T-cell (primary cell): ENCODE data around the gene WASF1. TPM values are rescaled to one million over a fixed set of nuclear protein-coding genes. Genes with fewer than 3 reads are reported as not detected.

Experiments used
- ATAC-seq, 4 experiments: fragments of 200-7000 bp in 3 of 4; fragments of 150-1000 bp in 1 of 4; cut with Tn5 transposase; replicated peaks in 1 of 4; 1 replicate in 3 of 4; 2 replicates in 1 of 4; pipeline ENCODE4 v1.10.0; 2021; ENCODE audit warnings: moderate library complexity in 3 of 4, mild to moderate bottlenecking in 2 of 4, moderate number of reproducible peaks in 1 of 4
- CTCF ChIA-PET, 2 donors: fragments of 300-600 bp; sonication (Branson Sonifier 250); formaldehyde crosslinking; loops; one replicate each; lab custom pipeline; 2022; ENCODE audit warnings: antibody characterized with exemption in 2 of 2; lab: Charles Lee
- POLR2A ChIA-PET, 2 donors: fragments of 300-600 bp; sonication (Branson Sonifier 250); formaldehyde crosslinking; loops; one replicate each; lab custom pipeline; 2022; ENCODE audit warnings: antibody characterized with exemption in 2 of 2; lab: Charles Lee
- DNase-seq, 35 experiments: peaks; one replicate each; pipeline versions ENCODE4 v3.0.0 to v3.0.0-alpha.2; 2013 to 2023
- H3K27ac ChIP-seq: one replicate; pipeline ENCODE4 v1.5.1; 2013; ENCODE audit warnings: low read length
- H3K27me3 ChIP-seq, 2 experiments: replicated peaks in 1 of 2; 1 replicate in 1 of 2; 2 replicates in 1 of 2; pipeline versions ENCODE4 v1.6.1 to v1.7.0; 2013; ENCODE audit warnings: low read length in 1 of 2, mixed read lengths in 1 of 2; ENCODE audit not compliant: control insufficient read depth in 2 of 2, insufficient read depth in 2 of 2; ENCODE audit errors: extremely low read depth in 1 of 2
- H3K36me3 ChIP-seq, 2 donors: 1 replicate in 1 of 2; 2 replicates in 1 of 2; pipeline versions ENCODE4 v1.6.1 to v1.7.0; 2013; ENCODE audit warnings: low read length in 1 of 2; ENCODE audit not compliant: control insufficient read depth in 2 of 2, insufficient read depth in 1 of 2; ENCODE audit errors: extremely low read depth in 1 of 2
- H3K4me1 ChIP-seq, 2 experiments: 1 replicate in 1 of 2; 2 replicates in 1 of 2; pipeline versions ENCODE4 v1.6.1 to v1.7.0; 2013; ENCODE audit warnings: low read length in 2 of 2, mixed read lengths in 1 of 2; ENCODE audit not compliant: insufficient read depth in 2 of 2, control insufficient read depth in 1 of 2; ENCODE audit errors: extremely low read depth in 1 of 2
- H3K4me3 ChIP-seq, 2 donors: 1 replicate in 1 of 2; 2 replicates in 1 of 2; pipeline versions ENCODE4 v1.5.1 to v1.7.0; 2013; ENCODE audit warnings: mild to moderate bottlenecking in 2 of 2, low read length in 1 of 2, moderate library complexity in 1 of 2; ENCODE audit not compliant: control insufficient read depth in 1 of 2; ENCODE audit errors: extremely low read depth in 1 of 2
- H3K9me3 ChIP-seq: 2 replicates; pipeline ENCODE4 v1.7.0; 2013
- H3K27ac Mint-ChIP-seq, 2 donors: one replicate each; pipeline ENCODE4 v1.8.0; 2020 to 2021; ENCODE audit warnings: mild to moderate bottlenecking in 2 of 2, mixed read lengths in 2 of 2
- H3K27me3 Mint-ChIP-seq, 2 donors: one replicate each; pipeline ENCODE4 v1.8.0; 2021 to 2022; ENCODE audit warnings: mixed read lengths in 2 of 2
- H3K36me3 Mint-ChIP-seq: one replicate; pipeline ENCODE4 v1.8.0; 2021; ENCODE audit warnings: mixed read lengths
- H3K4me1 Mint-ChIP-seq, 3 donors: one replicate each; pipeline ENCODE4 v1.8.0; 2020 to 2022; ENCODE audit warnings: mixed read lengths in 3 of 3, mild to moderate bottlenecking in 1 of 3
- H3K4me3 Mint-ChIP-seq, 3 donors: one replicate each; pipeline ENCODE4 v1.8.0; 2020 to 2022; ENCODE audit warnings: mild to moderate bottlenecking in 3 of 3, mixed read lengths in 3 of 3, moderate library complexity in 3 of 3
- H3K9me3 Mint-ChIP-seq, 3 donors: one replicate each; pipeline ENCODE4 v1.8.0; 2020 to 2022; ENCODE audit warnings: mixed read lengths in 3 of 3
- WGBS: methylation state at CpG from one replicate; pipeline ENCODE4 v1.1.5; 2013; ENCODE audit warnings: missing lambda C conversion rate; ENCODE audit not compliant: insufficient coverage; 5-methylcytosine and 5-hydroxymethylcytosine counted together
- total RNA-seq, 35 experiments: library from RNA in 6 of 35; stranded (reverse) in 6 of 35; fragments of 120-200 nt in 1 of 35; gene quantifications; one replicate each; pipeline versions ENCODE4 v1.2.1 to v1.2.4 and lab custom pipeline; 2013 to 2026

Gene WASF1
- total RNA-seq, 5 donors from 2014 or later (not counting 1 experiment from before 2014, with no cell fraction given), result 0.23 to 1.2 (median 1.0) TPM

DNA sequence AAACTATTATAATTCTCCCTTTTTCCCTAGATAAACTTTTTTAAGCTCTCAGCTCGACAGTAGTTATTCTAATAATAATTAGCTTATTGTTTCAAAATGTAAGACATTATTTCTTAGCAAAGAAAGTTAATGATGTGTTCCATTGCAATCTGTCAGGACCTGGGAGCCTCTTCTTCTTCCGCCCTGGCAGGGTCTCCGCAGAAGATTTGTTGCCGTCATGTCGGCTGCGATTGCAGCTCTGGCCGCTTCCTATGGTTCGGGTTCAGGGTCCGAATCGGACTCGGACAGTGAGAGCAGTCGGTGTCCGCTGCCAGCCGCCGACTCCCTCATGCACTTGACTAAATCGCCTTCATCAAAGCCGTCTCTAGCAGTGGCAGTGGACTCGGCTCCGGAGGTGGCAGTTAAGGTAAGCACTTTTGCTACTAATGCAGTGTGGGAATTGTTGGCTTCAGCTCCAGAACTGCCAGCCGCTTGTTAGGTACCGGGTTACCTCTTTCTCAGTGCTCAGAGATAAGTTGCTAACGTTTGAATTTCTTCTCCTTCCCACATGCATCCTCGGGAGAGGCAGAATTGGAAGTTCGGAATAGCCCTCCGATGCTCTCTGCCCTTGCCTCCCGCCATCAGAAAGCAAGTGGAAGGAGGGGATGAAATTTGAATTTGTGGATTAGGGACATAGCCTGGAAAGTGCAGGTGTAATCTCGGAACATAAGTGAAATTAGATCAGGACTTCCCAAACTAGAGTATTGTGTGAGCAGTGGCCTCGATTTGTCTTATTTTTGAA, 948 bp upstream of the WASF1 start, which contains the start of gene CDC40:
Gene CDC40 (plus strand): TSS at position 200 of the 781 bp plus-strand sequence. CDS start 18 bp downstream, at position 218.
- H3K4me1 ChIP-seq, result peaks cover 23 to 34% of the 10 kb centered on the region in 2 experiments
- CTCF ChIA-PET, result interaction anchor here (0.7 to 1.7 kb wide), 5 partner anchors 8 to 1087 kb away, joined by 3 to 13 read pairs (median 3); no protein-coding TSS in a partner anchor
- peak within 1 kb of the TSS; percentile 86 to 88 for H3K4me3 ChIP-seq
- DNase-seq (peak in 32 of 35 experiments; percentile 16 to 68 (median 46)), ATAC-seq (peak; percentile 56 to 67 (median 58))
- Mint-ChIP-seq H3K36me3 (peaks cover 4% of the 10 kb centered on the region), H3K27ac (no peak within 1 kb of the TSS), H3K4me3 (no peak within 1 kb of the TSS), H3K4me1 (peaks cover 6 to 9% (median 8%) of the 10 kb centered on the region in 3 donors), H3K9me3 (no peaks in the 10 kb centered on the region), H3K27me3 (peaks cover 0 to 5% of the 10 kb centered on the region in 2 donors)
- peak within 1 kb of the TSS; percentile 79 for H3K27ac ChIP-seq
- H3K27me3 ChIP-seq, result no peaks in the 10 kb centered on the region
- peaks cover 0 to 4% of the 10 kb centered on the region in 2 donors for H3K36me3 ChIP-seq
- H3K9me3 ChIP-seq, result no peaks in the 10 kb centered on the region
- POLR2A ChIA-PET, result interaction anchor here (0.5 to 1.2 kb wide), 4 partner anchors 40 to 1083 kb away, joined by 3 to 10 read pairs (median 4); partner anchors contain the start of gene CDK19 (in 1 of the 2)
- WGBS, result 1% methylated on average over 14 of the region's 28 CpGs

DNA sequence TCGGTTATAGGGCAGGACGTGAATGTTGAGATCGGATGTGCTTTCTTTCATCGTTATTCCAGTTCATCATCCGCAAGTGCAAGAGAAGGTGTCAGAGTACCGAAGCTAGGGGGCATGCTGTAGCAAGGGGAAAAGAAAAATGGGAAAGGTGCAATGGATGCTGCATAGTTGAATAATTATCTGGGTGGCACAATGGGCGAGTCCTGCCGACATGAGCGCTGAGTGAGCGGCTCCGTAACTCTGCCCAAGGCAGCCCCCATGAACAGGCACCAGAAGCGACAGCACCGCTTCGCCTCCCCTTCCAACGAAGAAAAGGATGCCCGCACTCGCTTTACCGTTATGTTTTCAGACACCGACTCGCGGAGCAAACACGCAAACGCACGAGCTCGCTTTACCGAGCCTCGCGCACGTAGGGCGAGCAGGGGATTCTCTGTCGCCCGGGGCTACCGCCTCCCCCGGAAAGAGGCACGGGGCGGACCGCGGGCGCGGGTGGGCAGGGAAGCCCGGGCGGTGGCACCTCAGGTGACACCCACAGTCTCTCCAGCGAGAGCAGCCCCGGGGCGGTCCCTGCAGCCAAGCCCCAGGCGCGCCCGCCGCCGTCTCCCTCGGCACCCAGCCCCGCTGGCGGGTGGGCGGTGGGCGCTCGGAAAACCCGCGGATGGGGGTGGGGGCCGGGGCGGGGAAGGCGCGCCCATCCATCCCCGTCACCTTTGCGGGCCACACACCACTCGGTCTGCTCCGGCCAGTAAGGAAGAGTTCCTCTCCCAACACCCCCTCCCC, 654 bp downstream of the WASF1 start:
- DNase-seq (peak; percentile 14 to 81 (median 55)), ATAC-seq (peak; percentile 45 to 69 (median 56))
- peak overlapping the region; percentile 29 to 42 for H3K27ac Mint-ChIP-seq
- POLR2A ChIA-PET, result no interaction called here
- H3K36me3 Mint-ChIP-seq, result no peaks in the 10 kb centered on the region
- CTCF ChIA-PET, result interaction anchor here (0.7 to 1.5 kb wide), 4 partner anchors 210 to 794 kb away, joined by 3 to 4 read pairs (median 3); no protein-coding TSS in a partner anchor
- H3K4me1 Mint-ChIP-seq, result peaks cover 5 to 8% (median 7%) of the 10 kb centered on the region in 3 donors
- peaks cover 0 to 4% of the 10 kb centered on the region in 2 donors for H3K36me3 ChIP-seq
- H3K27ac ChIP-seq, result no peak overlapping the region
- WGBS, result under 1% methylated on average over 66 of the region's 66 CpGs
- H3K27me3 ChIP-seq, result no peaks in the 10 kb centered on the region
- peaks cover 23 to 28% of the 10 kb centered on the region in 2 experiments for H3K4me1 ChIP-seq
- H3K27me3 Mint-ChIP-seq, result peaks cover 7 to 18% of the 10 kb centered on the region in 2 donors
- no peaks in the 10 kb centered on the region for H3K9me3 ChIP-seq
- H3K9me3 Mint-ChIP-seq, result no peaks in the 10 kb centered on the region
- peak overlapping the region; percentile 86 to 88 for H3K4me3 ChIP-seq
- H3K4me3 Mint-ChIP-seq, result peak overlapping the region in 2 of 3 donors; percentile 79 to 84

DNA sequence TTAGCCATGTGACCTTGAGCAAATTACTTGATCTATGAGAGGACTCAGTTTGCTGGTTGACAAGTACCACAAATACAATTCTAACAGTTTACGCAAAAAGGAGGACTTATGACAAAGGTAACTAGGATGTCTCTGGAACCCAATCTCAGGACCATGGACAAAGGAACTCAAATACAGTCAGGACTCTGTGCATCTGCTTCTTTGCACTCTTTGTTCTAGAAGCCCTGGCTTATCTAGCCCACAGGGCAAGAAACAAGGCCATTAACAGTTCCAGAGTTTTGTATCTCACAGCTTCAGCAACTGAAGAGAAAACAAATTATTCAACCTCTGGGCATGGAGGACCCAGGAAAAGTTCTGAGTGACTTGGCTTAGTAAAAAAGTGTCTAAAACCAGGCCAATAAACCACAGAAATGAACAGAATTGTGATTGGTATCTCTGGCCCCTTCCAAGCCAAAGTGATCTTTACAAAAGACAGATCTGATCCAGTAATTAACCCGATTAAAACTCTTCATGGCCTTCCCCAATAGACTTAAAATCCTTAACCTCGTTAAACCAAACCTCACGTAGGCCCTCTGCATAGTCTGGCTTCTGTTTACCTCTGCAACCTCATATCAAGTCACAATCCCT, 5.9 kb downstream of the WASF1 start:
- Histone ChIP-seq H3K9me3 (no peaks in the 10 kb centered on the region), H3K4me1 (peaks cover under 1 to 5% of the 10 kb centered on the region in 2 experiments), H3K4me3 (no peak overlapping the region), H3K27me3 (peaks cover 0 to 2% of the 10 kb centered on the region in 2 experiments), H3K27ac (no peak overlapping the region), H3K36me3 (no peaks in the 10 kb centered on the region)
- Mint-ChIP-seq H3K27ac (no peak overlapping the region), H3K4me1 (peaks cover 4 to 6% (median 4%) of the 10 kb centered on the region in 3 donors), H3K9me3 (no peaks in the 10 kb centered on the region), H3K4me3 (no peak overlapping the region), H3K27me3 (peaks cover 12 to 30% of the 10 kb centered on the region in 2 donors), H3K36me3 (no peaks in the 10 kb centered on the region)
- ATAC-seq (no peak), DNase-seq (no peak)
- POLR2A ChIA-PET, result no interaction called here
- CTCF ChIA-PET, result interaction anchor here in 1 of 2 donors (0.6 kb wide), 1 partner anchor 1918 kb away, joined by 3 read pairs; no protein-coding TSS in a partner anchor
- 91% methylated on average over 3 of the region's 4 CpGs for WGBS

DNA sequence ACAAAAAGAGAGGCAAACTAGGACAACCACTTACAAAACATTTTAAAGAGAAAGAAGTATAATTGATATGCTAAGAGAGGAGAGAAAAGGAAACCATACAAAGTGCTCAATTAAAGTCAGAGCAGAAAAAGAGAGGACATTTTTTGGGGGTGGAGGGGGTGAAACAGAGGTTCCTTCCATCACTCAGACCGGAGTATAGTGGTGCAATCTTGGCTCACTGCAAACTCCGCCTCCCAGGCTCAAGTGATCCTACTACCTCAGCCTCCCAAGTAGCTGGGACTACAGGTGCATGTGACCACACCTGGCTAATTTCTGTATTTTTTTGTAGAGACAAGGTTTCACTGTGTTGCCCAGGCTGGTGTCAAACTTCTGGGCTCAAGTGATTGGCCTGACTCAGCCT, 9.4 kb downstream of the WASF1 start:
- no CpG with 5 or more reads among the region's 2 CpGs for WGBS
- H3K27ac ChIP-seq, result no peak overlapping the region
- Mint-ChIP-seq H3K27me3 (peaks cover 18 to 29% of the 10 kb centered on the region in 2 donors), H3K9me3 (no peaks in the 10 kb centered on the region), H3K36me3 (no peaks in the 10 kb centered on the region), H3K27ac (no peak overlapping the region), H3K4me3 (no peak overlapping the region), H3K4me1 (no peaks in the 10 kb centered on the region)
- CTCF ChIA-PET, result no interaction called here
- H3K4me1 ChIP-seq, result no peaks in the 10 kb centered on the region
- peaks cover 0 to 2% of the 10 kb centered on the region in 2 experiments for H3K27me3 ChIP-seq
- POLR2A ChIA-PET, result no interaction called here
- H3K4me3 ChIP-seq, result no peak overlapping the region
- ATAC-seq (no peak), DNase-seq (no peak)
- H3K36me3 ChIP-seq, result no peaks in the 10 kb centered on the region
- H3K9me3 ChIP-seq, result no peaks in the 10 kb centered on the region

DNA sequence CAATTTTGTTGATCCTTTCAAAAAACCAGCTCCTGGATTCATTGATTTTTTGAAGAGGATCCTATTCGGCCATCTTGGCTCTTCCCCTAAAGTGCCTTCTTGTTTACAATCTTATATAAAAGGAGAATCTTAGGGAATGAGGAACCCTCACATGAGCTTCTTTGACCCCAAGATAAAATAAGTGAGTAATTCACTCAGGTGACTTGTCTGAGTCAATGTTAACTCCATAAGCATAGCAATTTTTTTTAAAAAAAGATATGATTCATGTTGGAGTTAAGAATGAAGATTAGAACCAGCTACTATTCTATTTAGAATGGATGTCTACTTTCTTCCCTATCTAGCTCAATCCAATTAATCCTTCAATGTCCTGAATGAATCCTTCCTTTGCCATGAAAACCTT, 21.0 kb downstream of the WASF1 start:
- ChIA-PET POLR2A (no interaction called here), CTCF (no interaction called here)
- no CpG with 5 or more reads among the region's 1 CpG for WGBS
- no peaks in the 10 kb centered on the region for H3K27me3 ChIP-seq
- no peak overlapping the region for H3K27ac Mint-ChIP-seq
- no peak overlapping the region for H3K4me3 Mint-ChIP-seq
- no peak overlapping the region for H3K4me3 ChIP-seq
- no peaks in the 10 kb centered on the region for H3K36me3 Mint-ChIP-seq
- no peak overlapping the region for H3K27ac ChIP-seq
- no peaks in the 10 kb centered on the region for H3K4me1 ChIP-seq
- H3K4me1 Mint-ChIP-seq, result no peaks in the 10 kb centered on the region
- no peaks in the 10 kb centered on the region for H3K9me3 ChIP-seq
- no peak for DNase-seq
- no peaks in the 10 kb centered on the region for H3K36me3 ChIP-seq
- H3K27me3 Mint-ChIP-seq, result peaks cover 18 to 40% of the 10 kb centered on the region in 2 donors
- no peak for ATAC-seq
- H3K9me3 Mint-ChIP-seq, result no peaks in the 10 kb centered on the region
